ENCODE measurements around the gene GDI2.
"Not testable (repeated sequence)": the region's sequence is repeated elsewhere in the genome, so short reads cannot be mapped to it uniquely, and the experiment has no call there.

Gene GDI2

DNA sequence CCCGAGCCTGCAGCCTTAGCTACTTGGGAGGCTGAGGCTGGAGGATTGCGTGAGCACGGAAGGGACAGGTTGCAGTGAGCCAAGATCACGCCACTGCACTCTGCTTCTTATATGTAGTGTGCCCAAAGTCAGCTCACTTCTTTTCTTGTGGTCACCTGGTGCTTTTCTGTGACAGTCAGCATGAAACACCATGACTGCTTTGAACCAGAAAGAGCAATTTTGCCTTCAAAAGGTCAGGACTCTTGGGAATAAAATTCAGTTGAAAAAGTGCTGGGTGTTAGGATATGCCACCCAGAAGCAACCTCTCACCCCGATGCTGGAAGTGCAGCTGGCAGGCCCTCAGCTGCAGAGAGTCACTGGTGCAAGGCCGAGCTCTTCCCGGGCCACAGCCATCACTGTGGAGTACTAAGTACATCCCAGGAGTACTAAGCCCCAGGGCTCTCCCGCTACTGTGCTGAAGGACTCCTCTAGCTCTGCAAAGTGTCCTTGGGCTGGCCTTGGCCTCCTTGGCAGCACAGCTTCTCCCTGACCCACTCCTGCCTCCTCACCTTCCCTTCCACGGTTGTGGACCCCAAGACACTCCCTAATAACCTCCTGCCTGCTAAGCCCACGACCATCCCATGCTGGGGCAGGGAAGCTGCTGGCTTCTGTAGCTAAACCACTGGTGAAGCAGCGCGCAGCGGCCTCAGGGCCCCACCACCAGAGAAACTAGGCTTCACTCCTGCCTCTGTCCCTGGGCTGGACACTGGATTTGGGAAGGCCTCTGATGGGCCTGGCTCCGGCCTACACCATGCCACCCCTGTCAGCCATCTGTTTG is 17.6 kb upstream of the GDI2 start:
- H3K27ac ChIP-seq = no peak overlapping the region
- no peak overlapping the region for H3K4me3 ChIP-seq

DNA sequence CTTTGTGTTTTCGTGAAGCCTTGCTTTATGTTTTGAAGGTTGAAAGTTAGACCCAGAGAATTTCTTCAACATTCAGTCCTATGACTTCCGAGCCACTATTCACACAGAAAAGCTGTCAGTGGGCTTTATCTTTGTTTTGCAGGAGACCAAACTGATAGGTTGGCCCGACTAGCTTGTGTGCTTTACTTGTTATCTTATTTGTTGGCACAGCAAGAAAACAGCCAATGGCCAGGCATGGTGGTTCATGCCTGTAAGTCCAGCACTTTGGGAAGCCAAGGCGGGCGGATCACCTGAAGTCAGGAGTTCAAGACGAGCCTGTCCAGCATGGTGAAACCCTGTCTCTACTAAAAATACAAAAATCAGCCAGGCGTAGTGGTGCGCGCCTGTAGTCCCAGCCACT is 16.0 kb upstream of the GDI2 start:
- Histone ChIP-seq H3K27ac (no peak overlapping the region), H3K4me3 (no peak overlapping the region)

DNA sequence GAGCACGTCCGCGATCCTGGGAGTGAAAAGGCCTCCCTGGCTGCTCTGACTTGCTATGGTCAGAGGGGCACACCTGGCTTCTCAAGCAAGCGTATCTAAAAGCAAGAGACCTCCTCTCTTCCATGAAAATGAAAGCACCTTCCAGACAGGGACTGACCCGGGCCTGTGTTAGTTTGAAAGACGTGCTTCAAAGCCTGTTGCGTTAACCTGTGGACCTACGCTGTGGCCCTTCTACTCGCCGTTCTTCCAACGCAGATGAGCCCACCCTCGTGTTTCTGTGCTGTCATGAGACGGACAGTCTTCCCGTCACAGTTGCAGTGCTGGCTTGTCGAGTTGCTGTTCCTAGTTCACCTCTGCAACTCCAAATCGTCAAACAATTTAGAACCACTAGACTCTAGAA is 15.5 kb upstream of the GDI2 start:
- H3K27ac ChIP-seq = no peak overlapping the region

DNA sequence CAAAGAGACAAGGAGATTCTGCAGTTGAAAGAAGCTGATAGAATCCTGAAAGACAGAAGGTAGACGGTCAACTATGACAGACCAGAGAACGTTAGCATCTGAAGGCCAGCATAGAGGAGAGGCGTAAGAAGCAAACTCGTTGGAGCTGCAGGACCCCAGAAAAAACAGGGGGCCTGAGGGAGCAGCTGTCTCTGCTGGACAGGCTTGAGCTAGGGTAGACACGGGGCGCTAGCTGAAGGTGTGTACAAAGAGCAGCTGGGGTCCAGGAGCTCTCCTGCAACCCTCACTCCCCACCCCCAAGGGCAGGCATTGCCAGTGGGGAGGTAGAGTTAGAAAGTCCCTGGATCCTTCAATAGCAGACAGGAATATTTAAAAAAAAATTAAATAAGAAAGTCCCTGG is 14.6 kb upstream of the GDI2 start:
- Histone ChIP-seq H3K27ac (no peak overlapping the region), H3K4me3 (no peak overlapping the region)

More for the DNA sequence above, 15.5 kb upstream of the GDI2 start:
- no peak overlapping the region for H3K4me3 ChIP-seq

DNA sequence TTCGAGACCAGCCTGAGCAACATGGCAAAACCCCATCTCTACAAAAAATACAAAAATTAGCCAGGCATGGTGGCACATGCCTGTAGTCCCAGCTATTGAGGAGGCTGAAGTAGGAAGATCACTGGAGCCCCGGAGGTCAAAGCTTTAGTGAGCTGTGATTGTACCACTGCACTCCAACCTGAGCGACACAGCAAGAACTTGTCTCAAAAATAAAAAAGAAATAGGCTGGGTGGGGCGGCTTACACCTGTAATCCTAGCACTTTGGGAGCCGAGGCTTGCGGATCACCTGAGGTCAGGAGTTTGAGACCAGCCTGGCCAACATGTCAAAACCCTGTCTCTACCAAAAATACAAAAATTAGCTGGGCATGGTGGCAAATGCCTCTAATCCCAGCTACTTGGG is 13.3 kb upstream of the GDI2 start:
- not testable (repeated sequence) for H3K27ac ChIP-seq, H3K4me3 ChIP-seq

DNA sequence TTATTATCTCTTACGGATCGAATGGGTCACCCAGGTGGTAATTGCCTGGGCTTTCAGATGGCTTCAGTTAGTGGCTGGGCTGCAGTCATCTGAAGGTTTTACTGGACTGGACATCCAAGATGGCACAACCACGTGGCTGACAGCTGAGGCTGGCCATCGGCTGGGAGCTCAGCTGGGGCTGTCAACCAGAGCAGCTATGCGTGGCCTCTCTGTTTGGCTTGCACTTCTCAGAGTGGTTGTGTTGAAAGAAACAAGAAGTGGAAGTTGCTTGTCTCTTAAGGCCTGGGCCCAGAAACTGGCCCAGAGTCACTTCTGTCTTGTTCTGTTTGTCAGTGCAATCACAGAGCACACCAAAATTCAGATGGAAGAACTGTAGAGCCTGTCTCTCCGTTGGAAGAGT is 5.7 kb upstream of the GDI2 start:
- Histone ChIP-seq H3K4me3 (no peak overlapping the region), H3K27ac (peak overlapping the region in 3 of 21 experiments; percentile 20 to 70 (median 63))

DNA sequence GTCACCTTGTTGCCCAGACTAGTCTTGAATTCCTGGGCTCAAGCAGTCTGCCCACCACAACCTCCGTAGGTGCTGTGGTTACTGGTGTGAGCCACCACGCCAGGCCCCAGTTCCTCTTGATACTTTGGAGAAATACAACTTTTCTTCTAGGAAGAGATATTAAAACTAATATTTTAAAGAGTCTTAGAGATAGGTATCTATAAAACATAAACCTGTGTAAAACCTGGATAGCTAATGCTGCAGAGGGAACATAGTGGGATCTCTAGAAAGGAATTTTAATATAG is 4.8 kb upstream of the GDI2 start:
- no peak overlapping the region for H3K4me3 ChIP-seq

DNA sequence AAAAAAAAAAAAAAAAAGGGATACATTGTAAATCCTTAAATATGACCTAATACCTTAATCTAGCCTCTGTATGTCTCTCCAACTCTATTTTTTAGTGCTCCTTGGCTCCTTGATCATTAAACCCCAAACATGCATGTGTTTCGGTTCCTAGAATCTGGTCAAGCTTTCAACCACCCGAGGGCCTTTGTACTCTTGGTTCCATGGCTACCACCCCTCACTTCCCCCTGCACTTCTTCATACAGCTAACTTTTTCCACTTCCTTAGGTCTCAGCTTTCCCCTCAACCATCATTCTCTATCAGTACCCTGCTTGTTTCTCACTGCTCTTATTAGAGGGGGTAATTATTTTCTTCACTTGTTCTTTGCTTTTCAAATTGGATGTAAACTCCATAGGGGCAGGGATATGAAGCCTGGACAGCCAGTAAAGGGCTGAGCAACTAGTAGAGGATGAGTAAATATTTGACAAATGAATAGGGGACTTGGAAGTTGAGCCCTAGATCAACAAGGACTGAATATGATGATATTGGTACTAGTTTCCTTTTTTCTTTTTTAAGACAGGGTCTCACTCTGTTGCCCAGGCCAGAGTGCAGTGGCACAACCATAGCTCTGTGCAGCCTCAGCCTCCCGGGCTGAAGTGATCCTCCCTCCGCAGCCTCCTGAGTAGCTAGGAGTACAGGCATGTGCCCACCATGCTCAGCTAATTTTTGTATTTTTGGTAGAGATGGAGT is 4.3 kb upstream of the GDI2 start:
- Histone ChIP-seq H3K4me3 (no peak overlapping the region), H3K27ac (peak overlapping the region in 3 of 21 experiments; percentile 44 to 70 (median 63))

More for the DNA sequence above, 4.8 kb upstream of the GDI2 start:
- H3K27ac ChIP-seq = peak overlapping the region in 3 of 21 experiments; percentile 44 to 70 (median 63)

DNA sequence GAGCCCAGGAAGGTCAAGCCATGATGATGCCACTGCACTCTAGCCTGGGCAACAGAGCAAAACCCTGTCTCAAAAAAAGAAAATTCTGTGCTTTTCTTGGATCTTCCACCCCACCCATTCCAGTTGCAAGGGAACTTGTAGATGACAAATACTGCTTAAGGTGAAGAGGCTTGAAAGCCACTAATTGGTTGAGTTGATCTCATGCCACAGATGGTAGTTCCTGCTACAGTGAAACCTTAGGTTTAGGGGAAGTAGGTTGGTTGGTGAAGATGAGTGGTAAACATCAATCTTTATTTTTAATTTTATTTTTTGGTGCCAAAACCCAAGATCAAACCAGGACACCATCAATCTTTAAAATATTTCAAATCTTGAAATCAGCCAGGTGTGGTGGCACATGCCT is 2.9 kb upstream of the GDI2 start:
- H3K27ac ChIP-seq = peak overlapping the region in 3 of 21 experiments; percentile 9 to 78 (median 56)
- H3K4me3 ChIP-seq = no peak overlapping the region

DNA sequence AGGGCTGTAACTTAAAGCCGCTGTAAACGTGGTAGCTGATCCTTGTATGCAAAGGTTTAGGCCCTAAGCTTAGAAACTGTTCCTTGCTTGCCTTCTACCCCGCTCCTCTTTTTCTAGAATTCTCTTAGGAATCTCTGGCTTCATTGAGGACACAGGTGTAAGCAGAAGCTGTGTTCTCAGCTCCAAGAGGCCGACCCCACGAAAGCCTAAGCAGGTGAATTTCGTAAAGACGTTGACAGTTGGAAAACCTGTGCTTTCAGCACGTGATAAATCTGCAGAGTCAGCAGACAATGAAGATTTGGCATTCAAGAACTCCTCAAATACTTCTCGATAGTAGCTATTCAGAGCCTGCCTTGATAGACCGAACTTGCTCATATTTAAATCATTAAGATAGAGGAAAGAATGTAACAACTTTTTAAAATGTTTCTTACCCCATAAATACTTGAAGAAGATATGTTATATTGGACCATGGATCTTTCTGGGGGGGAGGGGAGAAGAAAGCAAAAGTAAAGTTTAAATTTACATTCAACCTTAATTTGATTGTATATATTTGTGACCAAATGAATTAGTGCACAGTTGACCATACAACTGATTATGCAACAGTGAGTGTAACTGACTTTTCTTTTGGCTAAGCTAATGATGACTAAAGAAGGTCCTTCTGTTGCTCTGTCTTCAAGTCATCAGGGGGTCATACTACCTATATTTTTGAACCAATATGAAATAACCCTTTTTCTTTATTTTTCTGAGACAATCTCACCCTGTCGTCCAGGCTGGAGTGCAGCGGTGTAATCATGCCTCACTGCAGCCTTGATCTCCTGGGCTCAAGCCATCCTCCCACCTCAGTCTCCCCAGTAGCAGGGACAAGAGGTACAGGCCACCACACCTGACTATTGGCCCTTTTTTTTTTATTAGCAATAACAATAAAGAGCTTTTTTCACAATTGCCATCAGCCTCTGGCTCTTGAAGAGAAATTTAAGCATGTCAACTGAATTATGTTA is 1.2 kb upstream of the GDI2 start:
- H3K27ac ChIP-seq = peak overlapping the region; percentile 69 to 100 (median 99)
- peak overlapping the region; percentile 74 to 100 (median 92) for H3K4me3 ChIP-seq

DNA sequence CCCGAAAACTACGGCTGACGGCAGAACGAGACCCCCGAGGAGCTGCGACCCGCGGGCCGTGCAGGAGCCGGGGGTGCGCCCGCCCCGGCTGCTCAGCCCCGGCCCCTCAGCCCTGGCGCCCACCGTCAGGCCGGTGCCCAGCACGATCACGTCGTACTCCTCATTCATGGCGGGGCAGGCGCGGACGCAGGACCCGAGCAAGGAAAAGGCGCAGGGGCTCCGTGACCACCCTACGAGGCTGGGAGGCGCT is 218 bp downstream of the GDI2 start:
- peak overlapping the region; percentile 74 to 100 (median 92) for H3K4me3 ChIP-seq
- H3K27ac ChIP-seq = peak overlapping the region; percentile 92 to 100 (median 99)

DNA sequence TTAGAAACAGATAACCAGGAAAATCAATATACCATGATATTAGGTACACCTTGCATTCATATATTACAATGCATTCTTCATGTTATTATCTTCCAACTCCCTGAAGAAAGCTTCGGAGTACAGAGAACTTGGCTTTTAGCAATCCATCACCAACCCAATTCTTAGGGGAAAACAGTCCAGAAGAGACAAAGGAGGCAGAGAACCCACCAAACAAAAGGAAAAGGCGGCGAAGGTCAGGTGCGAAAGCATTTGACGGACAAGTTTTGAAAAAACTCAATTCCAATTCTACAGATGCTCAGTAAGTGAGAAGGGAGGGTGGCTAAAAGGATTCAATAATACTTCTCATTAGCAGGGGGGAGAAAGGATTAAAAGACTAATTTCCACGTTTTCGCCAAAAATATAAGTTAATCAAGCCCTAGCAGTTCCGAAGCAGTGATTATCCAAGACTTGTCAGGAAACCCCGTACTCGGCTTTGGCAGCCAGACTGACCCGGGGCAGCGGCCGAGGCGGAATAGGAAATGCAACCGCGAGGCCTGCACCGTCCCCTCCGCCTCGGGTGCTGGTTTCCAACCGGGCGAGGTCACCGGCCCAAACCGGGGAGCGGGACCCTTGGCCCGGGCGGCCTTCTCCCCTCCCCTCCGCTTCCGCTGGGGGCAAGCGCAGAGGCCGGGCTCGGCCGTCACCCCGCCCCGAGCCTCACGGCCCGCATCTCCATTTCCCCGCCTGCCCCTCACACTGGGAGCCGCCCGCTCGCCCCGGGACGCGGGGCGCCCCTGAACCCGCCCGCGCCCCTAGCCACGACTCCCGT is 747 bp downstream of the GDI2 start:
- Histone ChIP-seq H3K4me3 (peak overlapping the region; percentile 74 to 100 (median 92)), H3K27ac (peak overlapping the region; percentile 92 to 100 (median 99))

DNA sequence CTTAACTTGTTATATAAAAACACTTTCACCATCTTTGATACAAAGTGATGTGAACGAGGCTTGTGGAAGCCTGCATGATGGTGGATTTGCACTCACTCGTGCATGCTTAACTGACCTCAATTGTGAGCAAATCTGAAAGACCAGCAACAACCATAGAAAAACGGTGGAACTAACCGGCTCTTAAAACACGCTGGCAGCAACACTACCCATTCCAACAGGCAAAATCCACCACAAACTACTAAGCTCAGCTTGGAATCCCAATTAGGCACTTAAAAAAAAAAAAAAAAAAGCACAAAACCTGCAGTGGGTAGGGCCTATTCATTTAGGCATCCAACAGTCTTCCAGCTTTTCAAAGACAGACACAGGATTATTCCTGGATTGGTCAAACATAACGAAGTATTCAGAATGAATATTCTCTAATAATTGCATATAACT is 1.8 kb downstream of the GDI2 start:
- peak overlapping the region; percentile 74 to 100 (median 92) for H3K4me3 ChIP-seq
- H3K27ac ChIP-seq = peak overlapping the region in 5 of 21 experiments; percentile 2 to 100 (median 59)

DNA sequence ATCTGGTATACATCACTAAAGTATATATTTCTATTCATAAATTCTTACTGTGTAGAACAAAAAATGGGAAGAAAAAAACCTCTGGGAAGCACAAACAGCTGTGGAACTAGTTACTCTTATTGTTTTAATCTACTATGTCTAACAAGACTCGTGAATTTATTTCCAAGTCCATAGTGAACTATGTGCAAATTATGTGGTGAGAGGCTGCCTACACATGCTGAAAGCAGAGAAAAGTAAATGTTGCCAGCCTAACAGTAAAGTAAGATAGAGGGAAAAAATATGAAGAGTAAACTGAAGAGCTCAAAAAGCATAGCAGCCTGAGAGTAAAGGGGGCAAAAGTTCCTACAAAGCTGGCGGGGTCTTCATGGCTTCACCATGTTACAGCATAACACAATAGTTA is 3.0 kb downstream of the GDI2 start:
- Histone ChIP-seq H3K27ac (peak overlapping the region in 4 of 21 experiments; percentile 33 to 100 (median 48)), H3K4me3 (peak overlapping the region in 1 of 7 experiments; percentile 97)

DNA sequence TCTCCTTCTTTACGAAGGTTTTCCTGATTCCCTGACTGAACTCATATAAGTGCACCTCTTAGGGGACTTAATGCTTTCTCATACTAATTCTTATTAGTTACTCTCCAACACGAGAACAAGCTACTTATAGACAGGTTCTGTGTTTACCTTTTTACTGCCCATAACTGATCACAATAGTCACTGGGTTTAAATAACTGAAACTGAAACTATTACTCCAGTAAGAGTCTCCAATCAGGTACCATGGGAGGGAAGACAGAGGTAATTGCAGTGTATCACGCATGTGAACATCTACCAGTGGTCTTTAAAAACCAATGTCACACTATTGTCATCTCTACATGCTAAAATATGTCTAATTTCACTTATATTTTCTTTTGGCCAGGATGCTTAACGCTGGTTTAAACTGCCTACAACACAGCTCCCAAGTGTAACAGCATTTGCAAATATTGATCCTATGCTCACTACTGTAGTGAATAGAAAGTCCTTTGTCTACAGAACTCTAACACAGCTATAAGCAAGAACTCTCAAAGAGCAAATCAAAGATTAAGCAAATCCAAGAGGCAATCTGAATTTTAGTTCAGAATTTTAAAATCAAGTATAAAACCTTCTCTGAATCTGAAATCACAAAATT is 3.6 kb downstream of the GDI2 start:
- Histone ChIP-seq H3K27ac (peak overlapping the region in 3 of 21 experiments; percentile 37 to 100 (median 47)), H3K4me3 (no peak overlapping the region)

DNA sequence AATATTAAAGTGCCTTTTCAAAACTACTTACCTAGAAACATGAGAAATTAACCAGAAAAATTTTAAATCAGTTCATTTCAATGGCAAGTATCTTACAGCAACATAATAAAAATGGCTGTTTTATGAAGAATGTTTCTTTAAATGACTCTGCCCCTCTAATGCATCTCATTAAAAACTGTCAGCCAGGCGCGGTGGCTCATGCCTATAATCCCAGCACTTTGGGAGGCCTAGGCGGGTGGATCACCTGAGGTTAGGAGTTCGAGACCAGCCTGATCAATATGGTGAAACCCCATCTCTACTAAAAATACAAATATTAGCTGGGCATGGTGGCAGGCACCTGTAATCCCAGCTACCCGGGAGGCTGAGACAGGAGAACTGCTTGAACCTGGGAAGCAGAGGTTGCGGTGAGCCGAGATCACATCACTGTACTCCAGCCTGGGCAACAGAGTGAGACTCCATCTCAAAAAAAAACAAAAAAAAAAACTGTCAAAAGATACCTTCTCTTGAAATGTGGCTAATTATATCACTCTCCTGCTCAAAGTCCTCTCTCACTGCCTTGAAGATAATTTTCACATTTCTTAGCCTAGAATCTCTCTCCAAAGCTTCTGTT is 4.3 kb downstream of the GDI2 start:
- not testable (repeated sequence) for H3K4me3 ChIP-seq
- peak overlapping the region in 2 of 21 experiments; percentile 1 to 47 for H3K27ac ChIP-seq

DNA sequence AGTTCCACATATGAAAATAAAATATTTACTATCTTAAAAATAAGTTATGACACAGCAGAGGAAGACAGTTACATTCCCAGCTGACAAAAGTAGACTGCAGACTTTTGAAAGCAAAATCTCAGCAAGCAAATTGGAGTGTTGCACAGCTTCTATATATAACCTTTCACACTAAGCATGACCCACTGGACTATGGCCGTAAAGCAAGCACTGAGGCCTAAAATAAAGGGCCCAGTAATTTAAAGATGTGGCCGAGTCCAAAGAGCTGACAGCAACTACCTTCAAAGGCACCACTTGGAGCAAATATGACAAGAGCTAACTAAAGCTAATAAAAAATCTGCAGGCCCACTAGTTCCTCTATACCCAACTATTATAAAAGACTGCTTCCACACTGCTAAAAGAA is 6.5 kb downstream of the GDI2 start:
- no peak overlapping the region for H3K27ac ChIP-seq
- H3K4me3 ChIP-seq = no peak overlapping the region

DNA sequence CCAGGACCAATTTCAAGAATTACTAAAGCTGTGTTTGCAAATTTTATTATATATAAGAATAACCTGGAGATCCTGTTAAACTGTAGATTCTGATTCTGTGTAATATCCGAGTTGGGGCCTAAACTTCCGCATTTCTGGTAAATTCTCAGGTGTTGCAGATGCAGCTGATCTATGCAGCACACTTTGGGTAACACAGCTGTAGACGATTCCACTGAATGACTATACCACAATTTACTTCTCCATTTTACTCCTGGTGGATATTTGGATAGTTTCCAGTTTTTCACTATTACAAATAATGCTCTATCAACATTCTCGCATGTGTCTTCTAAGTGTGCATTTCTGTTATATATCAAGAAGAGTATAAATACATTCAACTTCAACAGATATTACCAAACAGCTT is 7.5 kb downstream of the GDI2 start:
- no peak overlapping the region for H3K27ac ChIP-seq

More for the DNA sequence above, 7.5 kb downstream of the GDI2 start:
- no peak overlapping the region for H3K4me3 ChIP-seq

Measured in skin epidermis (tissue), 12 donors.